ENCODE data around the gene CATSPERD. TPM values are rescaled to one million over a fixed set of nuclear protein-coding genes. Genes with fewer than 3 reads are reported as not detected.

The CATSPERD gene
- total RNA-seq, 1 experiment from 2014 or later: not detected

GRCh38 chr19:5707576-5708575, 12.6 kb upstream of the CATSPERD start:
- peaks cover 12% of the 10 kb centered on the region; the same call in 1 of the 2 replicates for H4K20me1 ChIP-seq (ENCODE audit: insufficient read depth)
- H3K9me3 ChIP-seq (ENCODE audit: insufficient read depth, low read depth): no peaks in the 10 kb centered on the region
- POLR2A ChIA-PET (ENCODE audit: unreplicated experiment): interaction anchor here (0.6 kb wide), 1 partner anchor 8 kb away, joined by 9 read pairs; no protein-coding TSS in a partner anchor
- TF ChIP-seq CTCF (conservative IDR thresholded peaks at IDR 0.05): no peak
- no peak for TF ChIP-seq EZH2 (IDR thresholded peaks at IDR 0.05; ENCODE audit: low read depth)
- no TSS peak for BruUV-seq (replicated peaks)
- H3K27me3 ChIP-seq (ENCODE audit: insufficient read depth, low read depth): no peaks in the 10 kb centered on the region
- H2AFZ ChIP-seq: no peak overlapping the region
- H3K27ac ChIP-seq: no peak overlapping the region
- no peaks in the 10 kb centered on the region for H3F3A ChIP-seq (ENCODE audit: insufficient read depth, low read depth)
- no peak overlapping the region for H3K4me3 ChIP-seq
- no peaks in the 10 kb centered on the region for H3K79me2 ChIP-seq (ENCODE audit: low read depth)
- intact Hi-C loops (cut with micrococcal nuclease; ENCODE audit: unreplicated experiment): no loop called here
- no peak overlapping the region for H3K4me2 ChIP-seq
- H3K9me2 ChIP-seq (ENCODE audit: insufficient read depth): no peaks in the 10 kb centered on the region
- no peaks in the 10 kb centered on the region for H3K4me1 ChIP-seq (replicated peaks; ENCODE audit: insufficient read depth)
- CTCF ChIA-PET: no interaction called here
- no peaks in the 10 kb centered on the region for H3K36me3 ChIP-seq (ENCODE audit: low read depth)
- DNase-seq: no peak

GRCh38 chr19:5711025-5711424, 9.4 kb upstream of the CATSPERD start:
- DNase-seq: no peak
- Histone ChIP-seq H3F3A (ENCODE audit: insufficient read depth, low read depth) (no peaks in the 10 kb centered on the region), H3K4me3 (no peak overlapping the region), H3K4me2 (no peak overlapping the region), H3K4me1 (replicated peaks; ENCODE audit: insufficient read depth) (no peaks in the 10 kb centered on the region), H3K9me2 (ENCODE audit: insufficient read depth) (no peaks in the 10 kb centered on the region), H4K20me1 (ENCODE audit: insufficient read depth) (peaks cover 34% of the 10 kb centered on the region), H3K27me3 (ENCODE audit: insufficient read depth, low read depth) (no peaks in the 10 kb centered on the region), H2AFZ (no peak overlapping the region), H3K9me3 (ENCODE audit: insufficient read depth, low read depth) (no peaks in the 10 kb centered on the region), H3K27ac (no peak overlapping the region), H3K79me2 (ENCODE audit: low read depth) (peaks cover 21% of the 10 kb centered on the region), H3K36me3 (ENCODE audit: low read depth) (no peaks in the 10 kb centered on the region)
- BruUV-seq (replicated peaks): no TSS peak
- CTCF ChIA-PET: no interaction called here
- POLR2A ChIA-PET (ENCODE audit: unreplicated experiment): no interaction called here
- intact Hi-C loops (cut with micrococcal nuclease; ENCODE audit: unreplicated experiment): no loop called here
- TF ChIP-seq CTCF (conservative IDR thresholded peaks at IDR 0.05): no peak
- TF ChIP-seq EZH2 (IDR thresholded peaks at IDR 0.05; ENCODE audit: low read depth): no peak

GRCh38 chr19:5711713-5712161, 8.7 kb upstream of the CATSPERD start:
- peaks cover 27% of the 10 kb centered on the region for H3K79me2 ChIP-seq (ENCODE audit: low read depth)
- no TSS peak for BruUV-seq (replicated peaks)
- ChIA-PET CTCF (no interaction called here), POLR2A (ENCODE audit: unreplicated experiment) (no interaction called here)
- no peaks in the 10 kb centered on the region for H3K27me3 ChIP-seq (ENCODE audit: insufficient read depth, low read depth)
- no peaks in the 10 kb centered on the region for H3F3A ChIP-seq (ENCODE audit: insufficient read depth, low read depth)
- DNase-seq: no peak
- no peaks in the 10 kb centered on the region for H3K36me3 ChIP-seq (ENCODE audit: low read depth)
- H3K4me1 ChIP-seq (replicated peaks; ENCODE audit: insufficient read depth): no peaks in the 10 kb centered on the region
- no peaks in the 10 kb centered on the region for H3K9me2 ChIP-seq (ENCODE audit: insufficient read depth)
- peaks cover 39% of the 10 kb centered on the region for H4K20me1 ChIP-seq (ENCODE audit: insufficient read depth)
- H3K27ac ChIP-seq: no peak overlapping the region
- H3K9me3 ChIP-seq (ENCODE audit: insufficient read depth, low read depth): no peaks in the 10 kb centered on the region
- no peak overlapping the region for H2AFZ ChIP-seq
- no peak overlapping the region for H3K4me2 ChIP-seq
- intact Hi-C loops (cut with micrococcal nuclease; ENCODE audit: unreplicated experiment): no loop called here
- H3K4me3 ChIP-seq: no peak overlapping the region
- no peak for TF ChIP-seq EZH2 (IDR thresholded peaks at IDR 0.05; ENCODE audit: low read depth)
- TF ChIP-seq CTCF (conservative IDR thresholded peaks at IDR 0.05): no peak
